Measurements from ENCODE around the gene SIPA1.

- TF ChIP-seq, protein P1, sequence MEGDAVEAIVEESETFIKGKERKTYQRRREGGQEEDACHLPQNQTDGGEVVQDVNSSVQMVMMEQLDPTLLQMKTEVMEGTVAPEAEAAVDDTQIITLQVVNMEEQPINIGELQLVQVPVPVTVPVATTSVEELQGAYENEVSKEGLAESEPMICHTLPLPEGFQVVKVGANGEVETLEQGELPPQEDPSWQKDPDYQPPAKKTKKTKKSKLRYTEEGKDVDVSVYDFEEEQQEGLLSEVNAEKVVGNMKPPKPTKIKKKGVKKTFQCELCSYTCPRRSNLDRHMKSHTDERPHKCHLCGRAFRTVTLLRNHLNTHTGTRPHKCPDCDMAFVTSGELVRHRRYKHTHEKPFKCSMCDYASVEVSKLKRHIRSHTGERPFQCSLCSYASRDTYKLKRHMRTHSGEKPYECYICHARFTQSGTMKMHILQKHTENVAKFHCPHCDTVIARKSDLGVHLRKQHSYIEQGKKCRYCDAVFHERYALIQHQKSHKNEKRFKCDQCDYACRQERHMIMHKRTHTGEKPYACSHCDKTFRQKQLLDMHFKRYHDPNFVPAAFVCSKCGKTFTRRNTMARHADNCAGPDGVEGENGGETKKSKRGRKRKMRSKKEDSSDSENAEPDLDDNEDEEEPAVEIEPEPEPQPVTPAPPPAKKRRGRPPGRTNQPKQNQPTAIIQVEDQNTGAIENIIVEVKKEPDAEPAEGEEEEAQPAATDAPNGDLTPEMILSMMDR (IDR thresholded peaks at IDR 0.05; ENCODE audit: low read depth, low read length, missing input control), result no peak
- TF ChIP-seq GABPA (IDR thresholded peaks at IDR 0.05 in 1 of 2, conservative IDR thresholded peaks at IDR 0.05 in 1 of 2) (no peak), ATF3 (IDR thresholded peaks at IDR 0.05) (no peak), YY1 (IDR thresholded peaks at IDR 0.05) (no peak), RAD21 (IDR thresholded peaks at IDR 0.05) (no peak), JUND (IDR thresholded peaks at IDR 0.05) (no peak), NR2F2 (IDR thresholded peaks at IDR 0.05) (no peak), TAF1 (conservative IDR thresholded peaks at IDR 0.05) (no peak)
- TF ChIP-seq, protein P2, sequence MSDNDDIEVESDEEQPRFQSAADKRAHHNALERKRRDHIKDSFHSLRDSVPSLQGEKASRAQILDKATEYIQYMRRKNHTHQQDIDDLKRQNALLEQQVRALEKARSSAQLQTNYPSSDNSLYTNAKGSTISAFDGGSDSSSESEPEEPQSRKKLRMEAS (IDR thresholded peaks at IDR 0.05), result no peak
- TF ChIP-seq, protein P3, sequence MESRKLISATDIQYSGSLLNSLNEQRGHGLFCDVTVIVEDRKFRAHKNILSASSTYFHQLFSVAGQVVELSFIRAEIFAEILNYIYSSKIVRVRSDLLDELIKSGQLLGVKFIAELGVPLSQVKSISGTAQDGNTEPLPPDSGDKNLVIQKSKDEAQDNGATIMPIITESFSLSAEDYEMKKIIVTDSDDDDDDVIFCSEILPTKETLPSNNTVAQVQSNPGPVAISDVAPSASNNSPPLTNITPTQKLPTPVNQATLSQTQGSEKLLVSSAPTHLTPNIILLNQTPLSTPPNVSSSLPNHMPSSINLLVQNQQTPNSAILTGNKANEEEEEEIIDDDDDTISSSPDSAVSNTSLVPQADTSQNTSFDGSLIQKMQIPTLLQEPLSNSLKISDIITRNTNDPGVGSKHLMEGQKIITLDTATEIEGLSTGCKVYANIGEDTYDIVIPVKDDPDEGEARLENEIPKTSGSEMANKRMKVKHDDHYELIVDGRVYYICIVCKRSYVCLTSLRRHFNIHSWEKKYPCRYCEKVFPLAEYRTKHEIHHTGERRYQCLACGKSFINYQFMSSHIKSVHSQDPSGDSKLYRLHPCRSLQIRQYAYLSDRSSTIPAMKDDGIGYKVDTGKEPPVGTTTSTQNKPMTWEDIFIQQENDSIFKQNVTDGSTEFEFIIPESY (IDR thresholded peaks at IDR 0.05), result no peak
These were observed 7.7 kb upstream of the SIPA1 start for GRCh38 chr11:65630215-65630614.

Data from liver (tissue), 3 donors.